NAMALWA (cell line): ENCODE results near the gene SH3BP1.

Source experiments
- DNase-seq: peaks from one replicate; pipeline ENCODE4 v3.0.0-alpha.2; 2015; ENCODE audit warnings: low spot score

Gene SH3BP1

DNA sequence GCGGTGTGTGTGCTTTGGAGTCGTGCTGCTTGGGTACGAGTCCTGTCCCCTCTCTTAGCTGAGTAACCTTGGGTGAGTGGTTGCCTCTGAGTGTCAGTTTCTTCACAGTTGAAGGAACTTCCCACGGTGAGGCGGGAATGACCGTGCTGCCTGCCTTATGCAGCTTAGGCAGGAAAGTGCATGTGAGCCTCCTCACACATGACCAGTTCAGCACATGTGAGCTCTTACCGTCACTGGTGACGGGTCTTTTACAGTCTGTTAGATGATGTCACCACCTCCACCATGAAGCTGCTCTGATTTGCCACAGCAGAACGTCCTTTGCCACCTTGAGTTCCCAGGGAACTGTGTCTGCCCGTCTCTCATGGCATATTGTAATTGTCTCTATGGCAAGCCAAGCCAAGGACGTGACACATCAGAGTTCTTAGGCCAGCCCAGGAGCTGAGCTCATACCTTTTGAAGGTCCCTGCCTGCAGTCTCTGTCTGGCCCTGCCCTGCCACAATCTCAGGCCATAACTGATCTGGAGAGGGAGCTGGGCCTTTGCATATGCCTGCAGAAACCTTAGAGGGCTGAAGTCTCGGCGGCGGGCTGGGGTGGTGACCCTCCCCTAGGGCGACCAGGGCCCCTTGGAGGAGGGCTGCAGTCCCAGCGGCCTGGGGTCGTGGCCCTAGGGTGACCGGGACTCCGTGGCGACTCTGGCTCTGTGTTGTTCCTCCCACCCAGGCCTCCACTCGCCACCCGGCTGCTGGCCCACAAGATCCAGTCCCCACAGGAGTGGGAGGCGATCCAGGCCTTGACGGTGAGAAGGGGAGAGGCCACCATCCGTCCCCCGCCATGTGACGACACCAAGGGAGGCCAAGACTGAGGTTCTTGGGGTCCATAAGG, 23.0 kb upstream of the SH3BP1 start:
- DNase-seq: peak; percentile 51

GRCh38 chr22:37617431-37617830, 22.0 kb upstream of the SH3BP1 start:
- DNase-seq: no peak

DNA sequence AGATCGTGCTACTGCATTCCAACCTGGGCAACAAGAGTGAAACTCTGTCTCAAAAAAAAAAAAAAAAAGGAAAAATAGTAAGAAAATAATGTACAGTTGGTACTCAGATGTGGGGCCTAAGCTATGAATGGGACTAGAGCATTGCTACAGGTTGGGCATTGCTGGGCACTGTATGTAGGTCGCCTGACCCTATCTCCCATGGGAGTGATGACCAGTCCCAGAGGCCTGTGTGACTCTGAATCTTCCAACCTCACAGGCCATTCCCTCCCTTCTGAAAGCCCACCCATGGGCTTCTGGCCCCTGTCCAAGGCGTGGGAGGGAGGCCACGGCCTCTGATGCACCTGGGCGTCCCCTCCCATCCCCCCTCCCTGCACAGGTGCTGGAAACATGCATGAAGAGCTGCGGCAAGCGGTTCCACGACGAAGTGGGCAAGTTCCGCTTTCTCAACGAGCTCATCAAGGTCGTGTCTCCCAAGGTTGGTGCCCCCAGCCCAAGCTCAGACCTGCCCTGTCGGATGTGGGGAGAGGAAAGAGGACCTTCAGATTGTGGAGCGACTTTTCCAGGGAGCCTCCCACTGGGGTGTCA, 21.3 kb upstream of the SH3BP1 start:
- peak; percentile 60 for DNase-seq

- no peak for DNase-seq
These were observed 20.8 kb upstream of the SH3BP1 start for GRCh38 chr22:37618674-37619073.

DNA sequence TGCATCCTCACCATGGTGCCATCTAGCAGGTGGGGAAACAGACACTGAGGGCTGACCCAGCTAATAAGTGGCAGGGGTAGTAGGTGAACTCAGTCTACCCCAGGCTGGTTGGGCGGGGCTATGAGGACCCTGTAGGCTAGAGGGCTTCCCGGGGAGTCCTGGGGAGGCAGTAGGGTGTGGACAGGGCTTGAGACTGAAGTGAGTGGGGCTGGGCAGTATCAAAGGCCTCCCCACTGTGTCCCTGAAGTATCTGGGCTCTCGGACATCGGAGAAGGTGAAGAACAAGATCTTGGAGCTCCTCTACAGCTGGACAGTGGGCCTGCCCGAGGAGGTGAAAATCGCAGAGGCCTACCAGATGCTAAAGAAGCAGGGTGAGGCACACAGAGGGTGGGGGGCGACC, 19.5 kb upstream of the SH3BP1 start:
- DNase-seq: no peak

GRCh38 chr22:37621352-37621860, 18.1 kb upstream of the SH3BP1 start:
- no peak for DNase-seq

DNA sequence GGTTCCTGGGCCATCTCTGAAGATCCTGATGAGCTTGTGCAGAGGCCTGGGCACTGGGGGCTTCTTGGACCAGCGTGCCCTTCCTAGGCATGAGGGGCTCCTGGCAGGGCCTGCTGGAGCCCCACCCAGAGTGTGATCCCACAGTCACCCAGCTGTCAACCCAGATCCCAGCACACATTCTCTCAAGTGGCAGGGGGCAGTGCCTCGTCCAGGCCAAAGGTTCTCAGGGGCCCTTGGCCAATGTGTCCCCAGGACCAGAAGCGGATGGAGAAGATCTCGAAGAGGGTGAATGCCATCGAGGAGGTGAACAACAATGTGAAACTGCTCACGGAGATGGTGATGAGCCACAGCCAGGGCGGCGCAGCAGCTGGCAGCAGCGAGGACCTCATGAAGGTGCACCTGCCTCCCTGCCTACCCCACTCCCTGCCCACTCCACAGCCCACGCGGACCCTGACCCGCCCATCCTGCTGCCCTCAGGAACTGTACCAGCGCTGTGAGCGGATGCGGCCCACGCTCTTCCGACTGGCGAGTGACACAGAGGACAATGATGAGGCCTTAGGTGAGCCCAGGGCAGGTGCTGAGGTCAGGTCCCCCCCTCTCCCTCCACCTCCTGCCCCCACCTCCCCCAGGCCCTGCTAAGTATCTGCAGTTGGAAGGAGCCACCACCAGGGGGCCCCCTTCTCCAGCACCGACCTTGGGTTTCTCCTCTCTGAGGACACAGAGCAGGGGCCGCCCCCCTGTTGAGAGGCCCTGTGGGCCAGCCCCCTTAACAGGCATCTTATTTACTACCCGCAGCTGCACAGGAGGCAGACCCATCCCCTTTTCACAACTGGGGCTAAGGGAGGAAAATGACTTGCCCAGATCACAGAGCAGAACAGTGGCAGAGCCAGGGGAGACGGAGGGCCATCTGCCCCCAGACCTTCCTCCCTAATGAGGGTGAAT, 16.1 kb upstream of the SH3BP1 start:
- DNase-seq: peak; percentile 82

DNA sequence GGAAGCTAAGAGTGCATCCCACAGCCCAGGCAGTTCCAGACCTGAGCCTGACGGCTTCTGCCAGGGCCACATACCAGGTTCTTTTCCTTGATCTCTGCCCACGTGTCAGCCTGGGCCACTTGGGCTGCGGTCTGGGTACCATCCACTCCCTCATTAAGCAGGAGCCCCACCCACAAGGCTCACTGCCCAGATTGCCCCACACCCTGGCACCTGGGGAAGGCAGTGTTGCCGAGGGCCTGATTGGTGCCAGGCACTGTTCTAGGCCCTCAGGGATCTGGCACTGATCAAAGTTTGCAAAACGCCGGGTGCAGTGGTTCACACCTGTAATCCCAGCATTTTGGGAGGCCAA, 15.5 kb upstream of the SH3BP1 start:
- no peak for DNase-seq

GRCh38 chr22:37624876-37625275, 14.6 kb upstream of the SH3BP1 start:
- no peak for DNase-seq

DNA sequence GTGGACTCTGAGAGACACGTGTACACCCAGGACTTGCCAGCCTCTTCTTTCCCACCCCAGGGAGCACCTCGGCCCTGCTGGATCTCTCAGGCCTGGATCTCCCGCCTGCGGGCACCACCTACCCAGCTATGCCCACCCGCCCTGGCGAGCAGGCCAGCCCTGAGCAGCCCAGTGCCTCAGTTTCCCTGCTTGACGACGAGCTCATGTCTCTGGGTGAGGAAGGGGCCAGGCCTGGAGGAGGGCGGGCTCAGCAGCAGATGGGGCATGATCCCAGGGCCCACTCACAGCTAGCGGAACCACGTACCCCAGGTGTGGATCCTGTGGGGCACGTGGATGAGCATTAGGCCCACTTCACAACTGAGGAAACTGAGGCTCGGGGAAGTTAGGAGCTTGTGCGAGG, 13.7 kb upstream of the SH3BP1 start:
- no peak for DNase-seq

- DNase-seq: no peak
These were observed 13.3 kb upstream of the SH3BP1 start for GRCh38 chr22:37626144-37626543.

- no peak for DNase-seq
These were observed 12.9 kb upstream of the SH3BP1 start for GRCh38 chr22:37626556-37627075.

GRCh38 chr22:37627121-37627520, 12.3 kb upstream of the SH3BP1 start:
- DNase-seq: no peak

DNA sequence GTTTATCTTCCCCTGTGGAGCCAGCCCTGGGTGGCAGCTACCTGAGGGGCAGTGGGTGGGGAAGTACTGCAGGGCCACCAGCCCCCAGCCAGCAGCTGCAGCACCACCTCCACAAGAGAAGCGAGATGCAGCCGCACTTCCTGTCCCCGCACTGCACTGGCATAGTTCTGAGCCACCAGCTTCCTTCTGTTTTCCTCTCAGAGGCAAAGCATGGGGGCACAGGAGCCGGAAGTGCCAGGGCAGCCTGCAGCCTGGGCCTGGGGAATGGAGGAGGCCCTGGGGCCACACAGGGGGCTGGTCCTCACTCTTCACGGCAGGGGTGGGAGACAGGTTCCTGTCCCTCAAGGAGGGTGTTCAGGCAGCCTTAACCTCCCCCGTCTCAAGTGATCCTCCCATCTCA, 11.9 kb upstream of the SH3BP1 start:
- DNase-seq: peak; percentile 59

DNA sequence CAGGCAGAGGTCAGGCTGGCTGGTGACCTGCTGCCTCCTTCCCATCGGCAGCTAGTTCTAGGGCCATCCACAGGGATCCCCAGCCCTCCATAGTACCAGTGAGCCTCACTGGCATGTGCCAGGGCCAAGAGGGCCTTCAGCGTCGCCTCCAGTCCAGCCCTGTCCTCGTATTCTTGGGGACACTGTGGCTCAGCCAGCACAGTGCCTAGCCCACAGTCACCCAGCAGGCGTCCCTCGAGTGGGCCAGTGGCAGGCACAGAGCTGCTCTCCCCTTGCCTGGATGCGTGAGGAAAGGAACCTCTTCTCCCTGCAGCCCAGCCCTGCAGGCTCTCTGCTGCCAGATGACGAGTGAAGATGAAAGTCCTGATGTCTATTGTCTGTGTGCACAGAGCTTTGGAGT, 10.6 kb upstream of the SH3BP1 start:
- DNase-seq: no peak

- DNase-seq: no peak
These were observed 9.5 kb upstream of the SH3BP1 start for GRCh38 chr22:37629928-37630327.

DNA sequence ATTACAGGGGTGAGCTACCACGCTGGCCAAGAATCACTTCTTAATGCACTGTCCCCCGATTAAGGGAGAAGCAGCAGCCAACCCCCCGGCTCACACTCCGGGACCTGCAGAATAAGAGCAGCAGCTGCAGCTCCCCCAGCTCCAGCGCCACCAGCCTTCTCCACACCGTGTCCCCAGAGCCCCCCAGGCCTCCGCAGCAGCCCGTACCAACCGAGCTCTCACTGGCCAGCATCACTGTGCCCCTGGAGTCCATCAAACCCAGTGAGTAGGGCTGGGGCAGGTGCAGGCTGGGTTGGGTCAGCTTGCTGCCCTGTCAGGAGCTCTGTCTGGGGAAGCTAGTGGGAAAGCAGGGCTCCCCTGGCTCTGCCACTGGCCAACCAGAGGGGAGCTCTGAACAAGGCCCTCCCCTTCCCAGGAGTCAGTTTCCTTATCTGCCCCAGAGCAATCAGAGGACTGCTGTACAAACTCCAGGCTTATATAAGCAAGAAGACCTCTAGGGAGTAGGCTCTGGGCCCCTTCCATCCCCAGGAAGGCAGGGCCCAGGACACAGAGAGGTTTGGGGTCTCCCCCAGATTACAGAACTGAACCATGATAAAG, 8.5 kb upstream of the SH3BP1 start:
- DNase-seq: no peak

DNA sequence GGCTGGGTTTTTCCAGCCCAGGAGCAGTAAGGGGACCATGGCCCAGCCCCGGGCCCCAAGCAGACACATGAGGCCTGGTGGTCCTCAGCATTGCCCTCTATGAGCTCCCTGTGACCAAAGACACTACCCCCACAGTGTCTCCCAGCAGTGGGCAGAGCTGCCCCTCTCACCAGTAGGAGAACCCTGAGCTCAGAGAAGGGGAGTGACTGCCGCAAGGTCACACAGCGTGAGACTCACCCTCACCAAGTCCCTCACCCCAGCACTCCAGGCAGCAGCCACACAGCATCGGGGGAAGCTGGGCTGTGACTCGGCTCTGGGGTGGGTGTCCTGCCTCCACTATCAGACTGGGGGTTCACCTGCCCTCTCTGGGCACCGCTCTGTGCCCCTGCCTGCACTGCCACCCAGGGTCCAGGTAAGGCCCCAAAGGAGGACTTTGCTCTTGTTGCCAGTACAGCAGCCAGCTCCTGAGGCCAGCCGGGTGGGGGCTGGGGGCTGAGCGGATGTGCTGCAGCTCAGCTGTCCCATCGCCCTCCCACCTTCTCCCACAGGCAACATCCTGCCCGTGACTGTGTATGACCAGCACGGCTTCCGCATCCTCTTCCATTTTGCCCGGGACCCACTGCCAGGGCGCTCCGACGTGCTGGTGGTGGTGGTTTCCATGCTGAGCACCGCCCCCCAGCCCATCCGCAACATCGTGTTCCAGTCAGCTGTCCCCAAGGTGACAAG, 7.9 kb upstream of the SH3BP1 start:
- no peak for DNase-seq

- DNase-seq: no peak
These were observed 7.0 kb upstream of the SH3BP1 start for GRCh38 chr22:37632174-37633088.

- DNase-seq: peak; percentile 53
These were observed 6.3 kb upstream of the SH3BP1 start for GRCh38 chr22:37633089-37633624.
